K562 (cell line): ENCODE data around the gene MOK. TPM values are rescaled to one million over a fixed set of nuclear protein-coding genes. Genes with fewer than 3 reads are reported as not detected.

Experiments
- ATAC-seq: fragments of 200-7000 bp; cut with Tn5 transposase; 3 replicates; pipeline ENCODE4 v1.9.1; 2020; ENCODE audit warnings: moderate library complexity
- BruUV-seq: library from RNA; stranded (reverse); fragments of 400-500 nt; replicated peaks from 2 replicates; lab custom pipeline; 2021; lab: Mats Ljungman, UMichigan
- CTCF ChIA-PET: fragments of 300-600 bp; formaldehyde crosslinking; extraction: SDS; loops from one replicate; lab custom pipeline; 2021; ENCODE audit warnings: low intra/inter-chr PET ratio; lab: Yijun Ruan, JAX
- POLR2A ChIA-PET: fragments of 300-600, 350-650 bp; sonication (Branson Sonifier 250); formaldehyde crosslinking; extraction: SDS; loops from one replicate; lab custom pipeline; 2021; ENCODE audit warnings: antibody characterized with exemption, inconsistent platforms; lab: Yijun Ruan, JAX
- DNase-seq, 4 experiments: peaks; one replicate each; pipeline versions ENCODE4 v3.0.0 to v3.0.0-alpha.2; 2011 to 2018; ENCODE audit warnings: low spot score in 3 of 4, mixed read lengths in 3 of 4; ENCODE audit errors: extremely low read depth in 1 of 4
- FAIRE-seq: peaks from 2 replicates; lab custom pipeline; 2011; peaks lifted over from hg19 to GRCh38; lab: Jason Lieb, UNC
- H2AFZ ChIP-seq: 2 replicates; pipeline ENCODE4 v1.6.0; 2011; ENCODE audit warnings: low read depth, low read length, control low read depth, inconsistent platforms
- H3K27ac ChIP-seq: fragments of 200-600 bp; 3 replicates; pipeline ENCODE4 v1.8.0; 2011; ENCODE audit warnings: low read depth, mild to moderate bottlenecking, control low read depth, inconsistent platforms, low read length, moderate library complexity, mixed read lengths; ENCODE audit errors: extremely low read depth
- H3K27me3 ChIP-seq, 2 experiments: fragments of 300-600 bp in 1 of 2; 2 replicates in 1 of 2; 3 replicates in 1 of 2; pipeline versions ENCODE4 v1.6.0 to v1.8.0; 2011; ENCODE audit warnings: inconsistent platforms in 2 of 2, low read length in 2 of 2, mild to moderate bottlenecking in 1 of 2, mixed read lengths in 1 of 2, moderate library complexity in 1 of 2; ENCODE audit not compliant: control insufficient read depth in 2 of 2, insufficient read depth in 2 of 2
- H3K36me3 ChIP-seq: fragments of 300-600 bp; 3 replicates; pipeline ENCODE4 v1.8.0; 2011; ENCODE audit warnings: mild to moderate bottlenecking, low read length, inconsistent platforms; ENCODE audit not compliant: control insufficient read depth, insufficient read depth
- H3K4me1 ChIP-seq, 2 experiments: fragments of 200-600 bp in 1 of 2; replicated peaks in 1 of 2; 2 replicates in 1 of 2; 3 replicates in 1 of 2; pipeline versions ENCODE4 v1.5.1 to v1.8.0; 2011; ENCODE audit warnings: inconsistent platforms in 2 of 2, low read length in 2 of 2, mild to moderate bottlenecking in 1 of 2, mixed read lengths in 1 of 2, moderate library complexity in 1 of 2; ENCODE audit not compliant: control insufficient read depth in 2 of 2, insufficient read depth in 2 of 2
- H3K4me2 ChIP-seq: 2 replicates; pipeline ENCODE4 v1.6.1; 2011; ENCODE audit warnings: low read length, control low read depth, inconsistent platforms, mixed read lengths; ENCODE audit not compliant: insufficient read depth
- H3K4me3 ChIP-seq: fragments of 200-600 bp; sonication (generic), shearing (Covaris generic); 2 replicates; pipeline ENCODE4 v1.5.1; 2016; ENCODE audit warnings: control low read depth, inconsistent platforms
- H3K79me2 ChIP-seq: fragments of 200-600 bp; 3 replicates; pipeline ENCODE4 v1.8.0; 2011; ENCODE audit warnings: low read length, inconsistent platforms; ENCODE audit not compliant: control insufficient read depth, insufficient read depth
- H3K9ac ChIP-seq, 2 experiments: 2 replicates each; pipeline versions ENCODE4 v1.6.0 to v1.6.1; 2011; ENCODE audit warnings: low read depth in 2 of 2, low read length in 2 of 2, control low read depth in 1 of 2, inconsistent platforms in 1 of 2, mild to moderate bottlenecking in 1 of 2, mixed read lengths in 1 of 2; ENCODE audit not compliant: insufficient read depth in 1 of 2
- H3K9me1 ChIP-seq: one replicate; pipeline ENCODE4 v1.6.0; 2011; ENCODE audit warnings: inconsistent platforms, mild to moderate bottlenecking, low read length, moderate library complexity; ENCODE audit not compliant: control insufficient read depth, insufficient read depth
- H3K9me3 ChIP-seq: replicated peaks from 2 replicates; pipeline ENCODE4 v1.5.1; 2011; ENCODE audit warnings: low read depth, low read length, inconsistent platforms; ENCODE audit not compliant: control insufficient read depth, insufficient read depth
- H4K20me1 ChIP-seq: replicated peaks from 2 replicates; pipeline ENCODE4 v1.6.1; 2011; ENCODE audit warnings: low read length, inconsistent platforms, mixed read lengths; ENCODE audit not compliant: control insufficient read depth, insufficient read depth
- ASH1L ChIP-seq: fragments of 450-650 bp; IDR thresholded peaks from 2 replicates; pipeline ENCODE4 v1.6.1; 2018; ENCODE audit warnings: borderline replicate concordance, mild to moderate bottlenecking, low read depth; ENCODE audit not compliant: partially characterized antibody
- BHLHE40 ChIP-seq: IDR thresholded peaks from 2 replicates; pipeline ENCODE4 v1.6.1; 2011; ENCODE audit warnings: low read length, improper control_type of control experiment
- FOS ChIP-seq: IDR thresholded peaks from 3 replicates; pipeline ENCODE4 v1.6.1; 2011; ENCODE audit not compliant: insufficient read length; ENCODE audit errors: extremely low read depth
- FOXK2 ChIP-seq, 2 experiments: fragments of 450-650 bp; IDR thresholded peaks in 1 of 2; conservative IDR thresholded peaks in 1 of 2; 2 replicates each; pipeline ENCODE4 v1.6.1; 2016; ENCODE audit warnings: low read depth in 2 of 2, mild to moderate bottlenecking in 1 of 2
- KAT8 ChIP-seq: fragments of 450-650 bp; IDR thresholded peaks from 2 replicates; pipeline ENCODE4 v1.6.1; 2016; ENCODE audit warnings: low read depth, mild to moderate bottlenecking
- KDM2B ChIP-seq: fragments of 250-450 bp; sonication (Bioruptor Pico); IDR thresholded peaks from 2 replicates; pipeline ENCODE4 v1.8.0; 2021; ENCODE audit warnings: mild to moderate bottlenecking, moderate library complexity
- NFRKB ChIP-seq: fragments of 450-650 bp; IDR thresholded peaks from 2 replicates; pipeline ENCODE4 v1.6.1; 2016; ENCODE audit warnings: low read depth
- POLR2A ChIP-seq: fragments of 450-650 bp; conservative IDR thresholded peaks from 2 replicates; pipeline ENCODE4 v1.6.1; 2016
- POLR2G ChIP-seq: fragments of 200-400 bp; formaldehyde crosslinking; IDR thresholded peaks from 2 replicates; pipeline ENCODE4 v1.6.1; 2017; ENCODE audit warnings: low read depth, mild to moderate bottlenecking, antibody characterized with exemption, low read length, moderate library complexity
- SMARCA4 ChIP-seq: fragments of 450-650 bp; IDR thresholded peaks from 2 replicates; pipeline ENCODE4 v1.6.1; 2016
- SRSF7 ChIP-seq: fragments of 200-400 bp; formaldehyde crosslinking; optimal IDR thresholded peaks from 2 replicates; pipeline ENCODE3; 2017; ENCODE audit warnings: mild to moderate bottlenecking, low read depth, low read length
- ZBED1 ChIP-seq: IDR thresholded peaks from 2 replicates; pipeline ENCODE4 v1.6.1; 2014
- ZNF77 ChIP-seq: fragments of 250-450 bp; sonication (Bioruptor Pico); IDR thresholded peaks from 2 replicates; pipeline ENCODE4 v1.5.0; 2020
- WGBS: fragments of 100-300 bp; shearing (Covaris generic); methylation state at CpG from one replicate; pipeline ENCODE4 v1.1.6; 2016; ENCODE audit warnings: low coverage, mixed read lengths; ENCODE audit not compliant: insufficient coverage; ENCODE audit errors: missing lambda C conversion rate; 5-methylcytosine and 5-hydroxymethylcytosine counted together
- in situ Hi-C: fragments of 300-500 bp; cut with MboI; formaldehyde crosslinking; loops from 4 replicates; pipeline ENCODE4 v1.15.0; 2018; ENCODE audit warnings: inconsistent platforms, mixed read lengths
- intact Hi-C: fragments of 100-400 bp; cut with micrococcal nuclease; formaldehyde crosslinking; loops from 2 replicates; pipeline ENCODE4 v1.14.2; 2022
- polyA plus RNA-seq, 8 experiments: library from polyadenylated mRNA; depleted of rRNA in 4 of 8; stranded (reverse) in 5 of 8; unstranded in 3 of 8; fragments of >200 nt; fragmentation: Nextera tagmentation in 2 of 8; fragmentation: Illumina TruSeq in 1 of 8; extraction: Ambion mirVana in 2 of 8; extraction: Trizol in 1 of 8; gene quantifications; 2 replicates each; pipeline versions ENCODE4 v1.2.1 to v1.2.3, GENCODE V29; 2011 to 2014; ENCODE audit warnings: inconsistent platforms in 1 of 8, missing spikeins in 1 of 8
- total RNA-seq, 7 experiments: library from RNA; depleted of rRNA in 6 of 7; stranded (reverse); fragments of >200 nt in 6 of 7; fragmentation: Illumina TruSeq in 2 of 7; extraction: Trizol in 2 of 7; gene quantifications; 2 replicates each; pipeline versions ENCODE4 v1.2.1 to v1.2.3, GENCODE V29; 2011 to 2021; ENCODE audit warnings: low replicate concordance in 1 of 7
- TF ChIP-seq, protein P1 (sequence below), 2 experiments: fragments of 150-350 bp in 1 of 2; IDR thresholded peaks; 2 replicates each; pipeline ENCODE4 v1.6.1; 2012 to 2016; ENCODE audit warnings: low read depth in 2 of 2, low read length in 2 of 2, mild to moderate bottlenecking in 1 of 2, moderate library complexity in 1 of 2
- TF ChIP-seq, protein P2 (sequence below): fragments of 250-450 bp; sonication (Bioruptor Pico); IDR thresholded peaks from 2 replicates; pipeline ENCODE4 v1.4.0; 2020

The MOK gene
- total and polyA plus RNA-seq, 9 of the 15 experiments (the other 6 are each of a cell fraction or from before 2014, with no cell fraction given) = 1.3 to 8.4 (median 5.3) TPM

DNA sequence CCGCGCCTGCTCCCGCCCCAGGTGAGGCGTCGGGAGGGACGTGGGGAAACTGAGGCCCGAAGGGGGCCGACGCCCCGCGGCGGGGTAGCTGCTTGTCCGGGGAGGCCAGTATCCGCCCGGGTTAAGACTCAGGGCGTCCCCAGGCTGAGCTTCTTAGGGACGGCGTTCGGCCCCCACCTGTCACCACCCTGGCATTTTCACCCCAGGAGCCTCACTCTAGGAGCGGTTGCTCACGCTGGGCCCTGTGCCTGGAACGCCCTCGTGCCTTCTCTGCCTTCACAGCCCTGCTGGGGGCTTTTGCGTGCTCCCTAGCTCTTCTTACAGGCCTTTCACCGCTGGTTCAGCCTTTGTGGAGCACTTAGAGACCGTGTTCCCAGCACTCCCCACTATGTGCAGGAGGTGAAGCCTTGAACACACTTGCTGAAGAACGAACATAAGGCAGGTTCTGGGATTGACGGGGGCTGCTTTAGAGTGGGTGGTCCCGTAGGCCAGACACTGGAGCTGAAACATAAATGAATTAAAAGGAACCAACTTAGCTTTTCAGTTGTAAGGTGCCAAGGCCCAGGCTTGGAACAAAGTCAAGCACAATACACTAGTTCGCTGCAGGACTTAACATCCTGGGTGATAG is 15.2 kb upstream of the MOK start:
- Histone ChIP-seq H3K36me3 (peaks cover 14% of the 10 kb centered on the region; the same call in 2 of the 3 replicates), H4K20me1 (no peaks in the 10 kb centered on the region), H2AFZ (peak overlapping the region; percentile 44), H3K9ac (peak overlapping the region; percentile 91 to 97), H3K9me3 (no peaks in the 10 kb centered on the region), H3K27me3 (no peaks in the 10 kb centered on the region), H3K4me3 (peak overlapping the region; percentile 84), H3K4me1 (peaks cover 20 to 21% of the 10 kb centered on the region in 2 experiments; a peak in 4 of 5 replicates), H3K27ac (peak overlapping the region; percentile 76), H3K9me1 (no peaks in the 10 kb centered on the region), H3K79me2 (peaks cover 15% of the 10 kb centered on the region), H3K4me2 (peak overlapping the region; percentile 91)
- intact Hi-C loops (no loop called here), in situ Hi-C loops (loop anchor here (10.0 kb wide), 1 partner anchor 195 kb away; no protein-coding TSS in a partner anchor)
- POLR2A ChIA-PET = interaction anchor here (0.6 kb wide), 1 partner anchor 325 kb away, joined by 3 read pairs; no protein-coding TSS in a partner anchor
- DNase-seq (peak; percentile 19 to 63 (median 44)), FAIRE-seq (no peak), ATAC-seq (no peak)
- CTCF ChIA-PET = no interaction called here
- 6% methylated on average over 12 of the region's 30 CpGs for WGBS
- no TSS peak for BruUV-seq
- no peak for TF ChIP-seq BHLHE40
- TF ChIP-seq KDM2B (CRISPR knock-in tag) = no peak
- TF ChIP-seq ASH1L = no peak
- TF ChIP-seq, protein P1, sequence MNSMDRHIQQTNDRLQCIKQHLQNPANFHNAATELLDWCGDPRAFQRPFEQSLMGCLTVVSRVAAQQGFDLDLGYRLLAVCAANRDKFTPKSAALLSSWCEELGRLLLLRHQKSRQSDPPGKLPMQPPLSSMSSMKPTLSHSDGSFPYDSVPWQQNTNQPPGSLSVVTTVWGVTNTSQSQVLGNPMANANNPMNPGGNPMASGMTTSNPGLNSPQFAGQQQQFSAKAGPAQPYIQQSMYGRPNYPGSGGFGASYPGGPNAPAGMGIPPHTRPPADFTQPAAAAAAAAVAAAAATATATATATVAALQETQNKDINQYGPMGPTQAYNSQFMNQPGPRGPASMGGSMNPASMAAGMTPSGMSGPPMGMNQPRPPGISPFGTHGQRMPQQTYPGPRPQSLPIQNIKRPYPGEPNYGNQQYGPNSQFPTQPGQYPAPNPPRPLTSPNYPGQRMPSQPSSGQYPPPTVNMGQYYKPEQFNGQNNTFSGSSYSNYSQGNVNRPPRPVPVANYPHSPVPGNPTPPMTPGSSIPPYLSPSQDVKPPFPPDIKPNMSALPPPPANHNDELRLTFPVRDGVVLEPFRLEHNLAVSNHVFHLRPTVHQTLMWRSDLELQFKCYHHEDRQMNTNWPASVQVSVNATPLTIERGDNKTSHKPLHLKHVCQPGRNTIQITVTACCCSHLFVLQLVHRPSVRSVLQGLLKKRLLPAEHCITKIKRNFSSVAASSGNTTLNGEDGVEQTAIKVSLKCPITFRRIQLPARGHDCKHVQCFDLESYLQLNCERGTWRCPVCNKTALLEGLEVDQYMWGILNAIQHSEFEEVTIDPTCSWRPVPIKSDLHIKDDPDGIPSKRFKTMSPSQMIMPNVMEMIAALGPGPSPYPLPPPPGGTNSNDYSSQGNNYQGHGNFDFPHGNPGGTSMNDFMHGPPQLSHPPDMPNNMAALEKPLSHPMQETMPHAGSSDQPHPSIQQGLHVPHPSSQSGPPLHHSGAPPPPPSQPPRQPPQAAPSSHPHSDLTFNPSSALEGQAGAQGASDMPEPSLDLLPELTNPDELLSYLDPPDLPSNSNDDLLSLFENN (IDR thresholded peaks at IDR 0.05; ENCODE audit: low read depth in 2 of 2, low read length in 2 of 2) = no peak
- TF ChIP-seq ZNF77 (CRISPR knock-in tag) = no peak
- TF ChIP-seq KAT8 = no peak
- no peak for TF ChIP-seq FOS
- TF ChIP-seq NFRKB = no peak
- no peak for TF ChIP-seq ZBED1
- peak; percentile 41; the same call in 1 of the 2 replicates for TF ChIP-seq POLR2G
- TF ChIP-seq SRSF7 = no peak
- TF ChIP-seq FOXK2 (conservative IDR thresholded peaks at IDR 0.05 in 1 of 2, IDR thresholded peaks at IDR 0.05 in 1 of 2; ENCODE audit: low read depth in 2 of 2) = no peak
- TF ChIP-seq POLR2A = no peak
- TF ChIP-seq, protein P2, sequence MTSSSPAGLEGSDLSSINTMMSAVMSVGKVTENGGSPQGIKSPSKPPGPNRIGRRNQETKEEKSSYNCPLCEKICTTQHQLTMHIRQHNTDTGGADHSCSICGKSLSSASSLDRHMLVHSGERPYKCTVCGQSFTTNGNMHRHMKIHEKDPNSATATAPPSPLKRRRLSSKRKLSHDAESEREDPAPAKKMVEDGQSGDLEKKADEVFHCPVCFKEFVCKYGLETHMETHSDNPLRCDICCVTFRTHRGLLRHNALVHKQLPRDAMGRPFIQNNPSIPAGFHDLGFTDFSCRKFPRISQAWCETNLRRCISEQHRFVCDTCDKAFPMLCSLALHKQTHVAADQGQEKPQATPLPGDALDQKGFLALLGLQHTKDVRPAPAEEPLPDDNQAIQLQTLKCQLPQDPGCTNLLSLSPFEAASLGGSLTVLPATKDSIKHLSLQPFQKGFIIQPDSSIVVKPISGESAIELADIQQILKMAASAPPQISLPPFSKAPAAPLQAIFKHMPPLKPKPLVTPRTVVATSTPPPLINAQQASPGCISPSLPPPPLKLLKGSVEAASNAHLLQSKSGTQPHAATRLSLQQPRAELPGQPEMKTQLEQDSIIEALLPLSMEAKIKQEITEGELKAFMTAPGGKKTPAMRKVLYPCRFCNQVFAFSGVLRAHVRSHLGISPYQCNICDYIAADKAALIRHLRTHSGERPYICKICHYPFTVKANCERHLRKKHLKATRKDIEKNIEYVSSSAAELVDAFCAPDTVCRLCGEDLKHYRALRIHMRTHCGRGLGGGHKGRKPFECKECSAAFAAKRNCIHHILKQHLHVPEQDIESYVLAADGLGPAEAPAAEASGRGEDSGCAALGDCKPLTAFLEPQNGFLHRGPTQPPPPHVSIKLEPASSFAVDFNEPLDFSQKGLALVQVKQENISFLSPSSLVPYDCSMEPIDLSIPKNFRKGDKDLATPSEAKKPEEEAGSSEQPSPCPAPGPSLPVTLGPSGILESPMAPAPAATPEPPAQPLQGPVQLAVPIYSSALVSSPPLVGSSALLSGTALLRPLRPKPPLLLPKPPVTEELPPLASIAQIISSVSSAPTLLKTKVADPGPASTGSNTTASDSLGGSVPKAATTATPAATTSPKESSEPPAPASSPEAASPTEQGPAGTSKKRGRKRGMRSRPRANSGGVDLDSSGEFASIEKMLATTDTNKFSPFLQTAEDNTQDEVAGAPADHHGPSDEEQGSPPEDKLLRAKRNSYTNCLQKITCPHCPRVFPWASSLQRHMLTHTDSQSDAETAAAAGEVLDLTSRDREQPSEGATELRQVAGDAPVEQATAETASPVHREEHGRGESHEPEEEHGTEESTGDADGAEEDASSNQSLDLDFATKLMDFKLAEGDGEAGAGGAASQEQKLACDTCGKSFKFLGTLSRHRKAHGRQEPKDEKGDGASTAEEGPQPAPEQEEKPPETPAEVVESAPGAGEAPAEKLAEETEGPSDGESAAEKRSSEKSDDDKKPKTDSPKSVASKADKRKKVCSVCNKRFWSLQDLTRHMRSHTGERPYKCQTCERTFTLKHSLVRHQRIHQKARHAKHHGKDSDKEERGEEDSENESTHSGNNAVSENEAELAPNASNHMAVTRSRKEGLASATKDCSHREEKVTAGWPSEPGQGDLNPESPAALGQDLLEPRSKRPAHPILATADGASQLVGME (CRISPR knock-in tag) = no peak
- TF ChIP-seq SMARCA4 = no peak
